GM23338 (cell line): ENCODE measurements around the gene RNF212B. TPM values are rescaled to one million over a fixed set of nuclear protein-coding genes. Genes with fewer than 3 reads are reported as not detected.

Experiments
- ATAC-seq: fragments of 200-7000 bp; cut with Tn5 transposase; 3 replicates; pipeline ENCODE4 v1.9.1; 2020
- DNase-seq: peaks from one replicate; pipeline ENCODE4 v3.0.0-alpha.2; 2015; ENCODE audit warnings: low spot score
- H2AFZ ChIP-seq: fragments of 200-600 bp; sonication (generic); 2 replicates; pipeline ENCODE4 v1.8.0; 2016; ENCODE audit warnings: antibody characterized with exemption, mild to moderate bottlenecking, moderate library complexity
- H3F3A ChIP-seq: fragments of 200-600 bp; sonication (generic); replicated peaks from 2 replicates; pipeline ENCODE4 v1.8.0; 2017; ENCODE audit warnings: antibody characterized with exemption, mixed run types, low read depth
- H3K27ac ChIP-seq: fragments of 200-600 bp; sonication (generic); 2 replicates; pipeline ENCODE4 v1.6.1; 2016; ENCODE audit warnings: low read depth
- H3K27me3 ChIP-seq: fragments of 200-600 bp; sonication (generic); 2 replicates; pipeline ENCODE4 v1.8.0; 2016; ENCODE audit warnings: mild to moderate bottlenecking, mixed run types, moderate library complexity; ENCODE audit not compliant: insufficient read depth
- H3K36me3 ChIP-seq: fragments of 200-600 bp; sonication (generic); 2 replicates; pipeline ENCODE4 v1.8.0; 2016; ENCODE audit warnings: mild to moderate bottlenecking; ENCODE audit not compliant: insufficient read depth
- H3K4me1 ChIP-seq: fragments of 200-600 bp; sonication (generic); 2 replicates; pipeline ENCODE4 v1.8.0; 2016; ENCODE audit warnings: mild to moderate bottlenecking, moderate library complexity; ENCODE audit not compliant: insufficient read depth
- H3K4me2 ChIP-seq: fragments of 200-600 bp; sonication (generic); 2 replicates; pipeline ENCODE4 v1.7.1; 2017; ENCODE audit warnings: mixed run types
- H3K4me3 ChIP-seq: fragments of 200-600 bp; sonication (generic); 2 replicates; pipeline ENCODE4 v1.6.1; 2016; ENCODE audit warnings: mixed run types
- H3K79me2 ChIP-seq: fragments of 200-600 bp; sonication (generic); replicated peaks from 2 replicates; pipeline ENCODE4 v1.8.0; 2017; ENCODE audit warnings: mild to moderate bottlenecking; ENCODE audit not compliant: insufficient read depth
- H3K9me2 ChIP-seq: fragments of 200-600 bp; sonication (generic); 2 replicates; pipeline ENCODE4 v1.8.0; 2017; ENCODE audit not compliant: insufficient read depth
- H4K20me1 ChIP-seq: fragments of 200-600 bp; sonication (generic); replicated peaks from 2 replicates; pipeline ENCODE4 v1.8.0; 2017; ENCODE audit warnings: mild to moderate bottlenecking; ENCODE audit not compliant: insufficient read depth
- H3K27ac Mint-ChIP-seq: 2 replicates; pipeline ENCODE4 v1.8.0; 2020; ENCODE audit warnings: inconsistent platforms, mild to moderate bottlenecking, moderate library complexity, mixed read lengths
- H3K27me3 Mint-ChIP-seq: 3 replicates; pipeline ENCODE4 v1.8.0; 2022; ENCODE audit warnings: low read depth, mild to moderate bottlenecking, moderate library complexity, mixed read lengths, inconsistent platforms; ENCODE audit not compliant: insufficient read depth, poor library complexity
- H3K36me3 Mint-ChIP-seq: 3 replicates; pipeline ENCODE4 v1.8.0; 2021; ENCODE audit warnings: low read depth, mild to moderate bottlenecking, inconsistent platforms, moderate library complexity, mixed read lengths
- H3K4me1 Mint-ChIP-seq: 3 replicates; pipeline ENCODE4 v1.8.0; 2020; ENCODE audit warnings: mild to moderate bottlenecking, inconsistent platforms, mixed read lengths
- H3K4me3 Mint-ChIP-seq: 3 replicates; pipeline ENCODE4 v1.8.0; 2021; ENCODE audit warnings: moderate library complexity, mild to moderate bottlenecking, inconsistent platforms, mixed read lengths
- H3K9me3 Mint-ChIP-seq: 3 replicates; pipeline ENCODE4 v1.8.0; 2020; ENCODE audit warnings: moderate library complexity, mild to moderate bottlenecking, inconsistent platforms, mixed read lengths
- CREB1 ChIP-seq: fragments of 250-450 bp; sonication (Bioruptor Pico); IDR thresholded peaks from 2 replicates; pipeline ENCODE4 v1.5.0; 2020; ENCODE audit warnings: low read depth, mild to moderate bottlenecking, moderate library complexity
- CTCF ChIP-seq, 2 experiments: fragments of 200-600 bp in 1 of 2; sonication (generic) in 1 of 2; conservative IDR thresholded peaks; 2 replicates each; pipeline versions ENCODE4 v1.5.1 to v1.6.1; 2016 to 2017; ENCODE audit warnings: antibody characterized with exemption in 2 of 2, low read depth in 2 of 2, mild to moderate bottlenecking in 2 of 2, moderate library complexity in 1 of 2
- ETS1 ChIP-seq: IDR thresholded peaks from 2 replicates; pipeline ENCODE4 v1.6.1; 2016; ENCODE audit warnings: antibody characterized with exemption
- EZH2 ChIP-seq: fragments of 200-600 bp; sonication (generic); IDR thresholded peaks from one replicate; pipeline ENCODE4 v1.8.0; 2017; ENCODE audit warnings: antibody characterized with exemption, mild to moderate bottlenecking, low read depth; ENCODE audit not compliant: unreplicated experiment
- EZH2phosphoT487 ChIP-seq: fragments of 200-600 bp; sonication (generic); IDR thresholded peaks from one replicate; pipeline ENCODE4 v1.8.1; 2018; ENCODE audit warnings: antibody characterized with exemption; ENCODE audit not compliant: unreplicated experiment
- NANOG ChIP-seq: IDR thresholded peaks from 2 replicates; pipeline ENCODE4 v1.6.1; 2016; ENCODE audit warnings: antibody characterized with exemption, borderline replicate concordance
- POLR2AphosphoS5 ChIP-seq: IDR thresholded peaks from 2 replicates; pipeline ENCODE4 v1.6.1; 2016; ENCODE audit warnings: antibody characterized with exemption, low read depth
- REST ChIP-seq: IDR thresholded peaks from one replicate; pipeline ENCODE4 v1.6.1; 2018; ENCODE audit warnings: antibody characterized with exemption; ENCODE audit not compliant: unreplicated experiment
- STAT1 ChIP-seq: IDR thresholded peaks from one replicate; pipeline ENCODE4 v1.6.1; 2016; ENCODE audit warnings: antibody characterized with exemption; ENCODE audit not compliant: unreplicated experiment
- ZNF114 ChIP-seq: fragments of 250-450 bp; sonication (Bioruptor Pico); IDR thresholded peaks from 2 replicates; pipeline ENCODE4 v1.5.0; 2020; ENCODE audit warnings: mild to moderate bottlenecking, moderate library complexity
- ZNF331 ChIP-seq: fragments of 250-450 bp; sonication (Bioruptor Pico); IDR thresholded peaks from 2 replicates; pipeline ENCODE4 v1.5.0; 2020; ENCODE audit warnings: low read depth, mild to moderate bottlenecking, moderate library complexity
- polyA plus RNA-seq: library from polyadenylated mRNA; unstranded; fragments of >200 nt; fragmentation: Nextera tagmentation; extraction: Ambion mirVana; gene quantifications from 2 replicates; pipeline ENCODE4 v1.2.1, GENCODE V29; 2016
- total RNA-seq: library from RNA; depleted of rRNA; stranded (reverse); fragments of >200 nt; shearing (Covaris generic); gene quantifications from 2 replicates; pipeline ENCODE4 v1.2.3, GENCODE V29; 2014

RNF212B gene
- total and polyA plus RNA-seq, 2 experiments from 2014 or later: not detected

- no peak for TF ChIP-seq CTCF (conservative IDR thresholded peaks at IDR 0.05; ENCODE audit: low read depth in 2 of 2)
- TF ChIP-seq EZH2: no peak
- no peak for TF ChIP-seq ETS1
- no peak for TF ChIP-seq STAT1
- TF ChIP-seq EZH2phosphoT487: no peak
- TF ChIP-seq NANOG: no peak
- TF ChIP-seq REST: no peak
- TF ChIP-seq POLR2AphosphoS5: no peak
- TF ChIP-seq ZNF331 (CRISPR knock-in tag): no peak
These were observed 49.3 kb downstream of the RNF212B start (continued) for GRCh38 chr14:23286902-23287479.

GRCh38 chr14:23294734-23295561 lies 57.2 kb downstream of the RNF212B start:
- ATAC-seq (peak; percentile 74), DNase-seq (peak; percentile 75)
- H3K4me3 Mint-ChIP-seq: no peak overlapping the region; the same call in 2 of the 3 replicates
- H3K27ac Mint-ChIP-seq: no peak overlapping the region
- H3K27ac ChIP-seq: no peak overlapping the region
- H3K27me3 ChIP-seq: peaks cover 99% of the 10 kb centered on the region
- H4K20me1 ChIP-seq: peaks cover 20% of the 10 kb centered on the region
- no peaks in the 10 kb centered on the region for H3K36me3 ChIP-seq
- peaks cover 5% of the 10 kb centered on the region; the same call in 1 of the 2 replicates for H3F3A ChIP-seq
- no peaks in the 10 kb centered on the region for H3K9me3 Mint-ChIP-seq
- H3K27me3 Mint-ChIP-seq: peaks cover 94% of the 10 kb centered on the region
- no peaks in the 10 kb centered on the region for H3K9me2 ChIP-seq
- no peak overlapping the region for H3K4me2 ChIP-seq
- no peak overlapping the region for H2AFZ ChIP-seq
- no peaks in the 10 kb centered on the region for H3K36me3 Mint-ChIP-seq
- peaks cover 16% of the 10 kb centered on the region for H3K4me1 Mint-ChIP-seq
- H3K4me3 ChIP-seq: no peak overlapping the region
- H3K4me1 ChIP-seq: peaks cover 11% of the 10 kb centered on the region; the same call in 1 of the 2 replicates
- H3K79me2 ChIP-seq: no peaks in the 10 kb centered on the region
- TF ChIP-seq CREB1 (CRISPR knock-in tag): 0 out of 2 replicates have a peak, but pooled peaks have one; percentile 22
- no peak for TF ChIP-seq POLR2AphosphoS5
- peak; percentile 75 to 87 for TF ChIP-seq CTCF (conservative IDR thresholded peaks at IDR 0.05; ENCODE audit: low read depth in 2 of 2)
- TF ChIP-seq ZNF114: no peak
- TF ChIP-seq EZH2phosphoT487: no peak
- no peak for TF ChIP-seq STAT1
